ENCODE data around the gene PTPDC1.
A peak's percentile ranks its signal among the peaks of the same experiment; 100 is the strongest.

The PTPDC1 gene

GRCh38 chr9:94145640-94146039 lies 61.4 kb downstream of the PTPDC1 start:
- no peak for TF ChIP-seq CTCF (conservative IDR thresholded peaks at IDR 0.05; ENCODE audit: low read depth)
- POLR2A ChIA-PET (ENCODE audit: low non-redundant PET): no interaction called here
- peak overlapping the region; percentile 27 for H3K27ac ChIP-seq
- DNase-seq (ENCODE audit: low spot score): no peak
- CTCF ChIA-PET: interaction anchor here (0.6 kb wide), 1 partner anchor 131 kb away, joined by 4 read pairs; no protein-coding TSS in a partner anchor

GRCh38 chr9:94147776-94148175 lies 63.5 kb downstream of the PTPDC1 start:
- POLR2A ChIA-PET (ENCODE audit: low non-redundant PET): no interaction called here
- DNase-seq (ENCODE audit: low spot score): no peak
- TF ChIP-seq CTCF (conservative IDR thresholded peaks at IDR 0.05; ENCODE audit: low read depth): no peak
- CTCF ChIA-PET: no interaction called here
- peak overlapping the region; percentile 3; the same call in 1 of the 2 replicates for H3K27ac ChIP-seq

GRCh38 chr9:94148419-94148818 lies 64.2 kb downstream of the PTPDC1 start:
- ChIA-PET CTCF (no interaction called here), POLR2A (ENCODE audit: low non-redundant PET) (no interaction called here)
- H3K27ac ChIP-seq: peak overlapping the region; percentile 3; the same call in 1 of the 2 replicates
- no peak for DNase-seq (ENCODE audit: low spot score)
- TF ChIP-seq CTCF (conservative IDR thresholded peaks at IDR 0.05; ENCODE audit: low read depth): no peak

- TF ChIP-seq CTCF (conservative IDR thresholded peaks at IDR 0.05; ENCODE audit: low read depth): no peak
- H3K27ac ChIP-seq: peak overlapping the region; percentile 8; the same call in 1 of the 2 replicates
- POLR2A ChIA-PET (ENCODE audit: low non-redundant PET): no interaction called here
- DNase-seq (ENCODE audit: low spot score): no peak
- CTCF ChIA-PET: interaction anchor here (0.7 to 1.0 kb wide), 3 partner anchors 11 to 1359 kb away, joined by 3 to 5 read pairs (median 3); no protein-coding TSS in a partner anchor
Measured at GRCh38 chr9:94149696-94150095, 65.4 kb downstream of the PTPDC1 start.

- ChIA-PET POLR2A (ENCODE audit: low non-redundant PET) (no interaction called here), CTCF (no interaction called here)
- no peak for TF ChIP-seq CTCF (conservative IDR thresholded peaks at IDR 0.05; ENCODE audit: low read depth)
- no peak for DNase-seq (ENCODE audit: low spot score)
- H3K27ac ChIP-seq: no peak overlapping the region; the same call in 1 of the 2 replicates
Measured at GRCh38 chr9:94150279-94150828, 66.1 kb downstream of the PTPDC1 start.

GRCh38 chr9:94150890-94151650 lies 66.8 kb downstream of the PTPDC1 start:
- DNase-seq (ENCODE audit: low spot score): no peak
- TF ChIP-seq CTCF (conservative IDR thresholded peaks at IDR 0.05; ENCODE audit: low read depth): no peak
- POLR2A ChIA-PET (ENCODE audit: low non-redundant PET): no interaction called here
- H3K27ac ChIP-seq: no peak overlapping the region; the same call in 1 of the 2 replicates
- CTCF ChIA-PET: no interaction called here

Measured in RWPE1 (cell line).